HTR-8/SVneo (cell line): ENCODE results near the gene DMAC1.

Experiments used
- DNase-seq: peaks from one replicate; pipeline ENCODE4 v3.0.0; 2011; ENCODE audit warnings: low spot score, mixed read lengths; ENCODE audit not compliant: insufficient read length
- FAIRE-seq: peaks from 2 replicates; lab custom pipeline; 2011; peaks lifted over from hg19 to GRCh38; lab: Jason Lieb, UNC

The DMAC1 gene

DNA sequence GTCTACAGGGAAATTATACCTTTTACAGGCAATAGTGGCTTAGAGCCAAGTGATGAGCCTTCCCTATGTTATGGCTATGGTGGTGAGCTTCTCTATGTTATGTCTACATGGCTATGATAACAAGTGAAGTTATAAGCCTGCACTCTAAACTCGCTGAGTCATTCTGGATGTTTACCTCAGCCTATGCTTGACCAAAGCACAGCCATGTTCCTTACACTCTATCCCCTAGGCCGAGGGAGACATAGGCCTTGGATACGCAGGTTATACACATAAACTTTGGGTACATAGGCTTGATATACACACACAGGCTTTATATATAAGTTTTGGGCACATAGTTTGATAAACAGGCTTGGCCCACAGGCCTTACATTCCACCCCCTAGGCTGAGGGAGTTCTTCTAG lies 13.8 kb downstream of the DMAC1 start:
- DNase-seq: no peak
- FAIRE-seq: no peak

DNA sequence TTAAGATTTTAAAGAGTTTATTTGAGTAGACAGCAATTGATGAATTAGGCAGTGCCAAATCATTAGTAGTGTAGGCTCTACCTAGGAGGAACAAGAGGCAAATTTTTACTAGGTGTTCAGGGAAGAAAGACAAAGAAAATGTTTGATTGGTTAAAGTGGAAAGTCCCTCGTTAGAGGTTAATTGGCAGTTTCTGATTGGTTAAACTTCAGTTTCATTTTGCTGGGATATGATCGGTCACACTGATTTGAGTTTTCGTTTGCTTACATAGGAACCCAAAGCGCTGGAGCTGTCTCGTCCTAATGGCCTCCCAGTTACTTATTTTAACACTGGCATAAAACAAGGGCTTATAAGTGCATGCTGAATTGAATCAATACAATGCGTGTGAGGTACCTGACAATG lies 15.1 kb downstream of the DMAC1 start:
- FAIRE-seq: no peak
- no peak for DNase-seq

DNA sequence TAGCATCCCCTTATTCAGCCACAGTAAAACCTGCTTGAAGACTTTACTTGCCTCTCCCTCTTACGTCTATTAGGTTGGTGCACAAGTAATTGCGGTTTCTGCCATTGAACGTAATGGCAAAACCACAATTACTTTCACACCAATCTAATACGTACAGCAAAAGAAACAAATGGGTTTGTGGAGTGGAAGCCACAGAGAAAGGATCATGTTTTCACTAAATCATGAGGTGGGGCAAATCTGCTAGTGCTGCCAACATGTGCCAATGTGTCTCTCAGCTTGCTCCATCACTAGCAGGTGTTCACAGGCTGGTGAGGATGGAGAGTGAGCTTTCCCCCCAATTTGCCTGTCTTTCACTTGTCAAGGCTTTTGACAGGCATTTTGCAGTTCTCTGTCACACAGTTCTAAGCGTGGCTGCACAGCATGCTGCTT lies 15.9 kb downstream of the DMAC1 start:
- FAIRE-seq (no peak), DNase-seq (no peak)

DNA sequence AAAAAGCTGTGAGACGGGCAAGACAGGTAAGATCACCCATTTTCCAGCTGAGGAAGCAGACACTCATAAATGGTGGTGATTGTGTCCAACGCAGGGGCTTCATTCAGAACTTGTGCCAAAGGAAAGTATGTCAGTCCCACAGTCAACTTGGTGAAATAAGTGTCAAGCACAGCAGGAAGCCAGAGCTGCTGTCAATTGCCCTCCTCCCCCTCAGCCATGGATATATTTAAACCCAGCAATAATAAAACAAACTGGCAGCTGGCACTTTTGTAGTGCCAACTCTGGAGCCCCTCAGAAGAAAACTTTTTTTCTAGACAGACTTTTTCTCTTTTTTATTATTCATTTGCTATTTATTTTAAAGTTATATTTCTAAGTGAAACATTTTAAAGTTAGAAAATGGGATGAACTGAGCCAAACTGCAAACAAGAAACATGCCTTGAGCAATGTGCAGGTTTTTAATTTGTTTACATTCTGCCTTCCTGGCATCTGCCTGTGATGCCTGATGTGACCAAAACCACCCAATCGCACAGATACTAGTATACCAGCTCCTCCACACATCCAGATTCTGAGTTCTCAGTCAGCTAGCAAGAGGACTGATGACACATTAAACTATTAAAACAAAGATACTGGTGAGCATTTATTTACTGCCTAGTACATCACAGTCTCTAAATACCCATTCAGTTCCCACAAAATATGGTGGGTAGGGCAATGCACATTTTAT lies 17.0 kb downstream of the DMAC1 start:
- DNase-seq: no peak
- no peak for FAIRE-seq

DNA sequence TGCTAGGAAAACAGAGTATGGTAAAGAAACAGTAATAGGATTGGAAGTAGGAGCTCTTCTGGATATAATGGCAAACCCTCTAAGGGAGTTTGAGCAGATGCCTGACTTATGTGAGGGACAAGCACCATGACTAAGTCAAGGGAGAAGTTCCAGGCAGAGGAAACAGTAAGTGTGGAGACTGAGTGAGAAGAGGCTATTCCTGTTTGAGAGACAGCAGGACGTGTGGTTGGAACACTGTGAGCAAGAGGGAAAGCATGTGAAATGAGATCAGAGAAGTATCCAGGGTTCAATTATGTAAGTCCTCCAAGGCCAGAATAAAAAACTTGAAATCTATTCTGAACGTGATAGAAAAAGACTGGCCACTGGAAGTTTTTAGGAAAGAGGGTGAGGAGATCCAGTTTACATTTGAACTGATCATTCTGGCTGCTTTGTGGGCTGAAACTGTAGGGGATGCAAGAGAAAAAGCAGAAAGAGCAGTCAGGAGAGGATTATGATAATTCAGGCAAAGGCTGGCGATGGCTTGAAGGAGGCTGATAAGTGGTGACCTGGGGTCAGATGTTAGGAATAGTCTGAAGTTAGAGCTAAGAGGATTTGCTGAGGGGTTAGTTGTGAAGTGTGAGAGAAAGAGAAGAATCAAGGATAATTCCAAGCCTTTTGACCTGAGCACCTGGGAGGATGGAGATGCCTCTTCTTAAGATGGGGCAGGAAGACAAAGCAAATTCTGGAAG lies 19.2 kb downstream of the DMAC1 start:
- no peak for FAIRE-seq
- DNase-seq: no peak

DNA sequence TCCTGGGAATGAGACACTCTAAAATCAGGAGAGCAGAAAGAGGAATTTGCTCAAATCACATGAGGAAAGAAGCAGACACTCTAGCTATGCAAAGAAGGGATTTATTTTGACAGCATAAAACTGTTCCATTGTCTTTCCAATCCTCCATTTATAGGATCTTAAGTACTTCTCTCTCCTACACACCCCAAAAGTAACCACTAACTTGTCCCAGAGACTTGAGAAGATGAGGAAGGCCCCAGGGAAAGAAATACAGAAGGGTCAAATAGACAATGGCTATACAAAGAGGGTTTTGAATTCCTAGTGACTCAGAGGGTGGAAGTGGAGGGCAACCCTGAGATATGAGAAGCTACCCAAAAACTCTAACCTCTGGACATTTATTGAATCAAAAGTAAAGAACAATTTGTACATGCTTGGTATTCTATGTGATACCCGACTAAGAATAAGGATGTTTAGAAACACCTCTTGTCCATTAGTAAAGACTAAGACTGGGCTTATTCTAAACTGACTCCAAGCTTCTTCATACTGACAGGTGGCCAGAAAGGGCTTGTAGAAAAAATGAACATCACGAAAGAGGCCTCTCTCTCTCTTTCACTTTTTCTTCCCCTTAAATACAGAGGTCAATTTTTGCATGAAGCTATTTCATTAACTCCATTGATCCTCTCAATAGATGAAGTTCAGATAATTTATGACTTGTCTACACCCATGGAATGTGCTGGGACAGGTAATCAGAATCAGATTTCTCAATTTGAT lies 20.6 kb downstream of the DMAC1 start:
- no peak for FAIRE-seq
- DNase-seq: no peak

DNA sequence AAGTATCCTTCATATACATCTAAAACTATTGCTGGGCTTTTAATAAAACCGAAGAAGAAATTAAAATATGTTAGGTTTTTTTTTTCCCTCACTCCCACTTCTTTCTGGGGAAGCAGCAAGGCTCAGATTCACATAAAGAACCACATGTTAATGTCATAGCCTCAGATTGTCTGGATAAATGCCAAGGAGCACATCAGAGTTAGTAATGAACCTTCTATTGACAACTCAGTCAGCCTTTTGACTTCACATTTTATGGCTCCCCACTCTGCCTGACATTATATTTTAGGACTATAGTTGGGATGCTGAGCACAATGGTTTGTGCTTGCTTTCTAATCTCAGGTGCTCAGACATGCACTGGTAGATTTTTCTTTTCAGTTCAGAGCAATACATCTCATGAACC lies 21.8 kb downstream of the DMAC1 start:
- no peak for DNase-seq

DNA sequence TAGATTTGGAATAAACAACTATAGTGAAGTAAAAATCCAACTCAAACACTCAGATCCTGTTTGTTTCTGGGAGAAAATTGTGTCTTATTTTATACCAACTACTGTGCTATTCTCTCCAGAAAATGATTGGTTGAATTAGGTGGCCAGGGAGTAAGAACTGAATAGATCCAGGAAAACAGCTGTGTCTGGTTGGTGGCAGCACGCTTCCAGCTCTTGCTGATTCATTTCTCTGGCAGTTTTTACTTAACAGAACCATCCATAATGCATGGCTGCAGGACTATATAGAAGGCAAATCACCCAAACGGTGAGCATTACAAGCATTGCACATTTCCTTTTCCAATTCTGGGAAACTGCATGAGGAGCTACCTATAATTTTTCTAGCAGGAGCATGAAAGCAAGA lies 29.5 kb downstream of the DMAC1 start:
- no peak for DNase-seq
- FAIRE-seq: no peak

More for the DNA sequence above, 21.8 kb downstream of the DMAC1 start:
- no peak for FAIRE-seq

DNA sequence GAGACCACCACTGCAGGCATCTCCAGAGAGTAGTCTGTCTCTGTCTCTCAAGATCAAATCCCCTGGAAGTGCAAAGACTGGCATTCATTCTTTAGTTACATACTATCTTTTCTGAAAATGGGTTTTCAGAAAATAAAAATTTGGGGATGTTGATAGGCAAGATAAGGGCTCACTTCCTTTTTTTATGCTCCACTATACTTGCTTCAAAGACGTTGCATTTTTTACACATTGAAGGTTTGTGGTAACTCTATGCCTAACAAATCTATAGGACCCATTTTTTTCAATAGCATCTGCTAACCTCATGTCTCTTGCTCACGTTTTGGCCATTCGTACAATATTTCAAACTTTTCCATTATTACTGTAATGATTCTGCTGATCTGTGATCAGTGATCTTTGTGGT lies 37.0 kb downstream of the DMAC1 start:
- no peak for DNase-seq
- FAIRE-seq: no peak

DNA sequence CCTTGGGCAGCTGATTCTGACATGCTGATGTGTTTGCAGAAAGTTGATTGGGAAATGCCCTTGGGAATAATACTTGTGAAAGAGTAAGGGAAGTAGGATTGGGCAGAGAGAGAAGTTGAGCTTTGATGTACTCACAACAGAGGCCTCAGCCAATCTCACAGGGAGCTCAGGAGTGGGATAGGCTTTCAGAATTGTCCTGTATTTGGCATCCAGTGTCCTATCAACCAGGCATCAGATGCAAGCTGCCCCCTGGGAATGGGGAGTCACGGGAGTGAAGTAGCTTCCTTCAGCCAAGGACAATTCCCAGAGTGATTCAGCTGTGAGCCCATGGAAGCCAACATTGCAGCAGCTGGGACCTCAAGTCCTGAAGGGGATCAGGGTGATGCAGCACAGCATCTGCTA lies 39.6 kb downstream of the DMAC1 start:
- no peak for FAIRE-seq
- no peak for DNase-seq

DNA sequence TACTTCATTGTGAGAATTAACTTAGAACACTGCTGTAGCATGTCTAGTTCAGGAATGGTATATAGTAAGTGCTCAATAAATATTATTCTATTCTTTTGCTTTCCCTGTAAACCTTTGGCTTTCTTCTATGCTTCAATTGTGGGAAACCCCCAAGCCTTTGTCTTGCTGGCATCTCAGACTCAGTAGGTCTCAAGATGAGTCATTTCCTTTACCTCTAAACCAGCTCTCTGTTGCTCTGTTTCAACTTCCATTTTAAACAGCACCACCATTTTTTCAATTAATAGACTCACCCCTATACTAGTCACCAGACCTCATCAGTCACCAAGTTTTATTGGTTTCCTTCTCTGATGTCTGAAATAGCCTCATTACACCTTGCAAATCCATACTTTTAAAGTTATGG lies 43.5 kb downstream of the DMAC1 start:
- no peak for DNase-seq
- no peak for FAIRE-seq

DNA sequence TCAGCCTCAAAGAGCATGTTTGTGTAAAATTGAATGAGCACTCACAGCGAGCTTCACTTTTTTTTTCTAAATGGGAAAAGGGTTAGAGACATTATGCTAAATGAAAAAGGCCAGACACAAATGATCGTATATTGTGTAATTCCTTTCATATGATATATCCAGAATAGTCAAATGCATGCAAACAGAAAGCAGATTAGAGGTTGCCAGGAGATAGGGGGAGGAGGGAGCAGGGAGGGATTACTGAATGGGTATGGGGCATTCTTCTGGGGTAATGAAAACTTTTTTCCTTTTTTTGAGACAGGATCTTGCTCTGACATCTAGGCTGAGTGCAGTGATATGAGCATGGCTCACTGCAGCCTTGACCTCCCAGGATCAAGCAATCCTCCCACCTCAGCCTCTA lies 47.1 kb downstream of the DMAC1 start:
- FAIRE-seq (no peak), DNase-seq (no peak)
